H9 (cell line): ENCODE measurements around the gene MTCL1. TPM values are rescaled to one million over a fixed set of nuclear protein-coding genes. Genes with fewer than 3 reads are reported as not detected.
A peak's percentile ranks its signal among the peaks of the same experiment; 100 is the strongest.

Source experiments
- DNase-seq: peaks from one replicate; pipeline ENCODE4 v3.0.0-alpha.2; 2017
- H2AFZ ChIP-seq: one replicate; pipeline ENCODE4 v1.6.1; 2013; ENCODE audit warnings: mild to moderate bottlenecking, low read length, control low read depth, moderate library complexity
- H2AK5ac ChIP-seq: 2 replicates; pipeline ENCODE4 v1.6.1; 2013; ENCODE audit warnings: low read length, control low read depth, mixed read lengths; ENCODE audit not compliant: insufficient read length
- H2BK120ac ChIP-seq: one replicate; pipeline ENCODE4 v1.6.1; 2013; ENCODE audit warnings: low read depth, mild to moderate bottlenecking, low read length, control low read depth, inconsistent platforms; ENCODE audit not compliant: poor library complexity, severe bottlenecking
- H2BK12ac ChIP-seq: 2 replicates; pipeline ENCODE4 v1.6.1; 2013; ENCODE audit warnings: low read length, control low read depth, mixed read lengths, low read depth; ENCODE audit not compliant: insufficient read length
- H2BK15ac ChIP-seq: 2 replicates; pipeline ENCODE4 v1.6.1; 2013; ENCODE audit warnings: low read depth, low read length, control low read depth
- H2BK20ac ChIP-seq: one replicate; pipeline ENCODE4 v1.6.1; 2013; ENCODE audit warnings: low read depth, mild to moderate bottlenecking, low read length, control low read depth, inconsistent platforms; ENCODE audit not compliant: poor library complexity, severe bottlenecking
- H2BK5ac ChIP-seq: 2 replicates; pipeline ENCODE4 v1.6.1; 2013; ENCODE audit warnings: low read length, control low read depth, mixed read lengths; ENCODE audit not compliant: insufficient read length
- H3K14ac ChIP-seq: 2 replicates; pipeline ENCODE4 v1.6.1; 2013; ENCODE audit warnings: low read length, control low read depth; ENCODE audit not compliant: insufficient read depth
- H3K18ac ChIP-seq: 2 replicates; pipeline ENCODE4 v1.6.1; 2013; ENCODE audit warnings: low read depth, mild to moderate bottlenecking, mixed read lengths, low read length, control low read depth; ENCODE audit not compliant: insufficient read length
- H3K23ac ChIP-seq: 2 replicates; pipeline ENCODE4 v1.6.1; 2013; ENCODE audit warnings: low read length, control low read depth, mixed read lengths, low read depth; ENCODE audit not compliant: insufficient read length
- H3K23me2 ChIP-seq: 2 replicates; pipeline ENCODE4 v1.6.1; 2013; ENCODE audit warnings: low read depth, mild to moderate bottlenecking, mixed read lengths, low read length, control low read depth; ENCODE audit not compliant: insufficient read length, poor library complexity, severe bottlenecking
- H3K27ac ChIP-seq: 2 replicates; pipeline ENCODE4 v1.5.1; 2013; ENCODE audit warnings: low read length, control low read depth, mixed read lengths, low read depth; ENCODE audit not compliant: insufficient read length
- H3K27me3 ChIP-seq: 2 replicates; pipeline ENCODE4 v1.6.1; 2013; ENCODE audit warnings: low read length, control low read depth, inconsistent platforms; ENCODE audit not compliant: insufficient read depth
- H3K4ac ChIP-seq: 2 replicates; pipeline ENCODE4 v1.6.1; 2013; ENCODE audit warnings: low read depth, mild to moderate bottlenecking, control low read depth, inconsistent platforms, low read length, moderate library complexity
- H3K4me1 ChIP-seq: 2 replicates; pipeline ENCODE4 v1.6.1; 2013; ENCODE audit warnings: low read length, control low read depth, inconsistent platforms; ENCODE audit not compliant: insufficient read depth
- H3K4me2 ChIP-seq: 2 replicates; pipeline ENCODE4 v1.6.1; 2013; ENCODE audit warnings: low read length, control low read depth, mixed read lengths; ENCODE audit not compliant: insufficient read length, insufficient read depth
- H3K56ac ChIP-seq: 2 replicates; pipeline ENCODE4 v1.6.1; 2013; ENCODE audit warnings: low read depth, mild to moderate bottlenecking, mixed read lengths, low read length, control low read depth; ENCODE audit not compliant: insufficient read length
- H3K79me1 ChIP-seq: 2 replicates; pipeline ENCODE4 v1.6.1; 2013; ENCODE audit warnings: low read depth, mild to moderate bottlenecking, moderate library complexity, low read length, control low read depth, inconsistent platforms; ENCODE audit not compliant: insufficient read depth, poor library complexity, severe bottlenecking
- H3K79me2 ChIP-seq: 2 replicates; pipeline ENCODE4 v1.6.1; 2013; ENCODE audit warnings: low read length, control low read depth, inconsistent platforms; ENCODE audit not compliant: insufficient read depth
- H3K9ac ChIP-seq: 2 replicates; pipeline ENCODE4 v1.6.1; 2013; ENCODE audit warnings: low read length, control low read depth, mixed read lengths; ENCODE audit not compliant: insufficient read length; ENCODE audit errors: extremely low read depth
- H3K9me3 ChIP-seq: one replicate; pipeline ENCODE4 v1.6.1; 2013; ENCODE audit warnings: low read depth, low read length, inconsistent platforms; ENCODE audit not compliant: control insufficient read depth
- H3T11ph ChIP-seq: one replicate; pipeline ENCODE4 v1.6.1; 2013; ENCODE audit warnings: mild to moderate bottlenecking, low read length, control low read depth, inconsistent platforms
- H4K20me1 ChIP-seq: one replicate; pipeline ENCODE4 v1.6.1; 2013; ENCODE audit not compliant: control insufficient read depth, insufficient read length, insufficient read depth
- H4K5ac ChIP-seq: 2 replicates; pipeline ENCODE4 v1.6.1; 2013; ENCODE audit warnings: low read depth, mild to moderate bottlenecking, mixed read lengths, low read length, control low read depth; ENCODE audit not compliant: insufficient read length
- H4K8ac ChIP-seq: replicated peaks from 2 replicates; pipeline ENCODE4 v1.6.1; 2013; ENCODE audit warnings: low read length, control low read depth, mixed read lengths, low read depth; ENCODE audit not compliant: insufficient read length
- H4K91ac ChIP-seq: 2 replicates; pipeline ENCODE4 v1.6.1; 2013; ENCODE audit warnings: low read depth, mild to moderate bottlenecking, moderate library complexity, mixed read lengths, low read length, control low read depth; ENCODE audit not compliant: insufficient read length
- H3K27ac Mint-ChIP-seq, 3 experiments: 2 replicates in 2 of 3; 3 replicates in 1 of 3; pipeline ENCODE4 v1.8.0; 2020 to 2021; ENCODE audit warnings: mixed read lengths in 3 of 3, mild to moderate bottlenecking in 1 of 3, moderate library complexity in 1 of 3
- H3K27me3 Mint-ChIP-seq: 2 replicates; pipeline ENCODE4 v1.8.0; 2021; ENCODE audit warnings: low read depth, mild to moderate bottlenecking, moderate library complexity, mixed read lengths
- H3K36me3 Mint-ChIP-seq, 3 experiments: 2 replicates in 2 of 3; 3 replicates in 1 of 3; pipeline ENCODE4 v1.8.0; 2020 to 2021; ENCODE audit warnings: low read depth in 3 of 3, mixed read lengths in 3 of 3; ENCODE audit not compliant: insufficient read depth in 1 of 3
- H3K4me1 Mint-ChIP-seq, 2 experiments: 2 replicates each; pipeline ENCODE4 v1.8.0; 2020; ENCODE audit warnings: mixed read lengths in 2 of 2
- H3K4me3 Mint-ChIP-seq, 2 experiments: 2 replicates in 1 of 2; 3 replicates in 1 of 2; pipeline ENCODE4 v1.8.0; 2020 to 2021; ENCODE audit warnings: mild to moderate bottlenecking in 2 of 2, mixed read lengths in 2 of 2, moderate library complexity in 1 of 2
- H3K9me3 Mint-ChIP-seq, 2 experiments: 2 replicates in 1 of 2; 3 replicates in 1 of 2; pipeline ENCODE4 v1.8.0; 2020; ENCODE audit warnings: mild to moderate bottlenecking in 2 of 2, mixed read lengths in 2 of 2, moderate library complexity in 1 of 2
- WGBS: extraction: QIAGEN DNeasy Blood & Tissue Kit; methylation state at CpG from one replicate; pipeline ENCODE4 v1.1.7; 2013; ENCODE audit warnings: missing lambda C conversion rate, low lambda C conversion rate, mixed read lengths; ENCODE audit not compliant: insufficient read length; ENCODE audit errors: extremely low coverage; 5-methylcytosine and 5-hydroxymethylcytosine counted together
- total RNA-seq: library from RNA; stranded (reverse); gene quantifications from 2 replicates; pipeline ENCODE4 v1.2.1, GENCODE V29; 2021
- TF ChIP-seq, protein P1 (sequence below): fragments of 200-600 bp; sonication (generic); conservative IDR thresholded peaks from 3 replicates; pipeline ENCODE4 v1.8.0; 2021; ENCODE audit warnings: antibody characterized with exemption, mild to moderate bottlenecking

MTCL1 gene
- total RNA-seq, 1 experiment from 2014 or later = 50.7 TPM

DNA sequence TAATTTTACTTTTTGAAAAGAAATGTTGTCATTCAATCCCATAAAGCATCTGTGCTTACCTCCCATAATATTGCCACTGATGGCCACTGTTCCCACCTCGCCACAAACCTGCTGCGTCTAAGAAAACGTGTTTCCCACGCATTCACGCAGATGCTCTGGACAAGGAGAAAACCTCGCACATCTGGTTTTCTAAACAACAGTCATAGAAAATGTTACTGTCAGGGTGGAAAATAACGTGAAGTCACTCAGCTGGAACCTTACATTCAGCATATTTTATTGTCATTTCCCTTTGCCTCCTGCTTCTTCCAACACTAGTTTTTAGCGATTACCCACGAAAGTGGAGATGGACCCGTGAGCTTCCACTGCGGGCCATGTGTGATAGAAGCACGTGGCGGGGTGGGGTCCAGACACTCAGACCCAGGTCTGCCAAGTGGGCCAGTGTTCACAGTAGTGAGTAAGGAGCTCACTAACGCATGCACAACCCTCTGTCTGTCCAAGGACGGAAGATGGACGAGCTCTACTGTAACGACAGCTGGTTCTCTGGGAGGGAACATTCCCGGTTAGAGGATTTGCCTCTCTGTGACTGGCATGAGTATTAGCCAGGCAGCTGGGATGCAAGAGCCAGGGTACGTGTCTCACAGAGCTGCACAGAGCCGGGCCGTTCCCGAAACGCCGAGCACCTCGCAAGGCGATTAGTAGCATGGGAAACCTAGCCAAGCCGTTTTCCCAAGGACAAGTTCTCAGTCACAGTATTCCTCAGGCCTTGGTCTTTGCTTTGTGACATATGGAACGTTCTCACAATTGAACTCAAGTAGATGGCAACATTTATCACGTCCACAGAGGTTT lies 94.5 kb downstream of the MTCL1 start:
- H3K79me1 ChIP-seq = no peaks in the 10 kb centered on the region
- H3K4me2 ChIP-seq = no peak overlapping the region
- H3K23ac ChIP-seq = no peak overlapping the region
- Mint-ChIP-seq H3K4me3 (no peak overlapping the region; a peak in 1 of 5 replicates), H3K36me3 (peaks cover 0 to 44% (median 35%) of the 10 kb centered on the region in 3 experiments; a peak in 6 of 7 replicates), H3K4me1 (peaks cover 57 to 62% of the 10 kb centered on the region in 2 experiments), H3K27me3 (no peaks in the 10 kb centered on the region), H3K9me3 (no peaks in the 10 kb centered on the region), H3K27ac (peak overlapping the region; percentile 91 to 98 (median 95))
- no peak overlapping the region for H3T11ph ChIP-seq
- no peaks in the 10 kb centered on the region for H4K20me1 ChIP-seq
- no peak overlapping the region for H2BK20ac ChIP-seq
- no CpG with 5 or more reads among the region's 29 CpGs for WGBS
- TF ChIP-seq, protein P1, sequence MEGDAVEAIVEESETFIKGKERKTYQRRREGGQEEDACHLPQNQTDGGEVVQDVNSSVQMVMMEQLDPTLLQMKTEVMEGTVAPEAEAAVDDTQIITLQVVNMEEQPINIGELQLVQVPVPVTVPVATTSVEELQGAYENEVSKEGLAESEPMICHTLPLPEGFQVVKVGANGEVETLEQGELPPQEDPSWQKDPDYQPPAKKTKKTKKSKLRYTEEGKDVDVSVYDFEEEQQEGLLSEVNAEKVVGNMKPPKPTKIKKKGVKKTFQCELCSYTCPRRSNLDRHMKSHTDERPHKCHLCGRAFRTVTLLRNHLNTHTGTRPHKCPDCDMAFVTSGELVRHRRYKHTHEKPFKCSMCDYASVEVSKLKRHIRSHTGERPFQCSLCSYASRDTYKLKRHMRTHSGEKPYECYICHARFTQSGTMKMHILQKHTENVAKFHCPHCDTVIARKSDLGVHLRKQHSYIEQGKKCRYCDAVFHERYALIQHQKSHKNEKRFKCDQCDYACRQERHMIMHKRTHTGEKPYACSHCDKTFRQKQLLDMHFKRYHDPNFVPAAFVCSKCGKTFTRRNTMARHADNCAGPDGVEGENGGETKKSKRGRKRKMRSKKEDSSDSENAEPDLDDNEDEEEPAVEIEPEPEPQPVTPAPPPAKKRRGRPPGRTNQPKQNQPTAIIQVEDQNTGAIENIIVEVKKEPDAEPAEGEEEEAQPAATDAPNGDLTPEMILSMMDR = no peak
- no peaks in the 10 kb centered on the region for H3K27me3 ChIP-seq
- no peak overlapping the region for H2AFZ ChIP-seq
- H2BK120ac ChIP-seq = no peak overlapping the region
- peak overlapping the region; percentile 45 for H3K27ac ChIP-seq
- no peak for DNase-seq
- no peak overlapping the region for H4K91ac ChIP-seq
- no peak overlapping the region for H3K4ac ChIP-seq
- H2BK12ac ChIP-seq = no peak overlapping the region
- no peak overlapping the region for H2BK5ac ChIP-seq
- H2BK15ac ChIP-seq = no peak overlapping the region
- peak overlapping the region; percentile 1 for H3K18ac ChIP-seq
- H3K4me1 ChIP-seq = peaks cover 18% of the 10 kb centered on the region
- H3K56ac ChIP-seq = no peak overlapping the region
- H3K23me2 ChIP-seq = no peaks in the 10 kb centered on the region
- H4K5ac ChIP-seq = no peak overlapping the region
- H3K9me3 ChIP-seq = no peaks in the 10 kb centered on the region
- H3K14ac ChIP-seq = peak overlapping the region; percentile 1; the same call in 1 of the 2 replicates
- no peak overlapping the region for H4K8ac ChIP-seq
- H2AK5ac ChIP-seq = no peak overlapping the region
- H3K79me2 ChIP-seq = no peaks in the 10 kb centered on the region
- no peak overlapping the region for H3K9ac ChIP-seq
